ENCODE data around the gene JAK1. TPM values are rescaled to one million over a fixed set of nuclear protein-coding genes. Genes with fewer than 3 reads are reported as not detected.

JAK1 gene
- total RNA-seq, 2 donors from 2014 or later: 83.7 to 98.7 TPM

Other genes with a start within 250 kb of the JAK1 start
- 10 to 100 TPM; 16.3 to 21.0 TPM for gene RAVER2, start 221.5 kb downstream of the JAK1 start, total RNA-seq
- gene AK4, start 181.7 kb upstream of the JAK1 start, total RNA-seq: 10 to 100 TPM; 79.7 to 81.3 TPM

All from left cardiac atrium (tissue), 2 donors.